Head of caudate nucleus (tissue), 42 donors: Measurements from ENCODE around the gene ZNF771.
"Not testable (repeated sequence)": the region's sequence is repeated elsewhere in the genome, so short reads cannot be mapped to it uniquely, and the experiment has no call there.

ENCODE experiments used
- DNase-seq, 42 donors: peaks; one replicate each; pipeline versions ENCODE4 v3.0.0 to v3.0.0-alpha.2; 2020 to 2021; ENCODE audit warnings: mixed read lengths in 7 of 42
- intact Hi-C: fragments of 100-400 bp; cut with DNase I; formaldehyde crosslinking; loops from one replicate; pipeline ENCODE4 v1.15.0; 2022

The ZNF771 gene

GRCh38 chr16:30447512-30448226 is 40.3 kb downstream of the ZNF771 start:
- no peak for DNase-seq
- intact Hi-C loops = loop anchor here (5.0 kb wide), 1 partner anchor 80 kb away; the partner anchor contains the start of gene ZNF768

- intact Hi-C loops = loop anchor here (5.0 kb wide), 1 partner anchor 78 kb away; the partner anchor contains the start of gene ZNF768
- DNase-seq = no peak
Observed at GRCh38 chr16:30449116-30449435, 41.7 kb downstream of the ZNF771 start.

- intact Hi-C loops, DNase-seq: not testable (repeated sequence)
Observed at GRCh38 chr16:30452709-30453580, 45.5 kb downstream of the ZNF771 start.

- DNase-seq = no peak
- intact Hi-C loops = no loop called here
Observed at GRCh38 chr16:30456302-30456701, 48.9 kb downstream of the ZNF771 start.

GRCh38 chr16:30457256-30457655 is 49.9 kb downstream of the ZNF771 start:
- no peak for DNase-seq
- intact Hi-C loops = no loop called here

- intact Hi-C loops = no loop called here
- DNase-seq = no peak
Observed at GRCh38 chr16:30457743-30458560, 50.5 kb downstream of the ZNF771 start.

GRCh38 chr16:30458561-30459394 is 51.4 kb downstream of the ZNF771 start:
- peak in 20 of 42 donors; percentile 4 to 56 (median 19) for DNase-seq
- intact Hi-C loops = no loop called here

- intact Hi-C loops = no loop called here
Observed at GRCh38 chr16:30459456-30459855, 52.0 kb downstream of the ZNF771 start.

GRCh38 chr16:30461426-30461825 is 54.0 kb downstream of the ZNF771 start:
- intact Hi-C loops, DNase-seq: not testable (repeated sequence)

More at GRCh38 chr16:30459456-30459855, 52.0 kb downstream of the ZNF771 start:
- no peak for DNase-seq

GRCh38 chr16:30464078-30464477 is 56.7 kb downstream of the ZNF771 start:
- intact Hi-C loops = no loop called here
- no peak for DNase-seq
